Measurements from ENCODE around the gene NPC1. TPM values are rescaled to one million over a fixed set of nuclear protein-coding genes. Genes with fewer than 3 reads are reported as not detected.
A peak's percentile ranks its signal among the peaks of the same experiment; 100 is the strongest.

Gene NPC1
- polyA plus RNA-seq, 1 donor (not counting 4 experiments of a cell fraction or from before 2014, with no cell fraction given), result 49.9 TPM

- FAIRE-seq (no peak), DNase-seq (ENCODE audit: low read depth, low spot score) (no peak)
- TF ChIP-seq EZH2 (IDR thresholded peaks at IDR 0.05; ENCODE audit: low read length) (no peak), CTCF (optimal IDR thresholded peaks at IDR 0.05 in 1 of 3, IDR thresholded peaks at IDR 0.05 in 1 of 3, conservative IDR thresholded peaks at IDR 0.05 in 1 of 3; ENCODE audit: extremely low read depth in 1 of 3, insufficient read depth in 2 of 3, low read length in 3 of 3) (no peak)
- peaks cover 24% of the 10 kb centered on the region for H4K20me1 ChIP-seq (ENCODE audit: control insufficient read depth, extremely low read depth, insufficient read depth, low read length)
- H3K27me3 ChIP-seq (ENCODE audit: control insufficient read depth, extremely low read depth, insufficient read depth, low read length), result no peaks in the 10 kb centered on the region
- peaks cover 75% of the 10 kb centered on the region for H3K79me2 ChIP-seq (ENCODE audit: control insufficient read depth, insufficient read depth, low read length)
- no peak overlapping the region for H3K9ac ChIP-seq (ENCODE audit: control insufficient read depth, extremely low read depth, insufficient read depth, low read length)
- H3K4me1 ChIP-seq (ENCODE audit: control insufficient read depth, extremely low read depth, insufficient read depth, low read length), result peaks cover 34% of the 10 kb centered on the region
- H2AFZ ChIP-seq (ENCODE audit: control insufficient read depth, low read length), result no peak overlapping the region
- H3K4me3 ChIP-seq (ENCODE audit: control insufficient read depth in 2 of 3, extremely low read depth in 1 of 3, insufficient read depth in 2 of 3, low read depth in 1 of 3, low read length in 3 of 3), result no peak overlapping the region
- H3K36me3 ChIP-seq (ENCODE audit: control insufficient read depth in 2 of 2, extremely low read depth in 1 of 2, insufficient read depth in 2 of 2, low read length in 2 of 2), result peaks cover 3 to 16% of the 10 kb centered on the region in 2 experiments
- H3K4me2 ChIP-seq (ENCODE audit: control insufficient read depth, extremely low read depth, insufficient read depth, low read depth, low read length), result peak overlapping the region; percentile 80
- no peaks in the 10 kb centered on the region for H3K9me3 ChIP-seq (ENCODE audit: control insufficient read depth, low read depth, low read length)
- H3K27ac ChIP-seq (ENCODE audit: control insufficient read depth, insufficient read depth, low read length), result no peak overlapping the region
- peaks cover 4% of the 10 kb centered on the region for H3K9me1 ChIP-seq (ENCODE audit: control insufficient read depth, extremely low read depth, insufficient read depth, low read length)
- dilution Hi-C loops (cut with MboI; ENCODE audit: extremely low pct_ligation_motif_present, low sequenced_read_pairs), result no loop called here
Observed at GRCh38 chr18:23583071-23583865, 3.0 kb downstream of the NPC1 start.

- no peaks in the 10 kb centered on the region for H3K9me3 ChIP-seq (ENCODE audit: control insufficient read depth, low read depth, low read length)
- H3K36me3 ChIP-seq (ENCODE audit: control insufficient read depth in 2 of 2, extremely low read depth in 1 of 2, insufficient read depth in 2 of 2, low read length in 2 of 2), result peaks cover 4 to 20% of the 10 kb centered on the region in 2 experiments
- H3K4me1 ChIP-seq (ENCODE audit: control insufficient read depth, extremely low read depth, insufficient read depth, low read length), result peaks cover 30% of the 10 kb centered on the region
- no peaks in the 10 kb centered on the region for H3K27me3 ChIP-seq (ENCODE audit: control insufficient read depth, extremely low read depth, insufficient read depth, low read length)
- DNase-seq (ENCODE audit: low read depth, low spot score), result no peak
- H2AFZ ChIP-seq (ENCODE audit: control insufficient read depth, low read length), result no peak overlapping the region
- H3K9ac ChIP-seq (ENCODE audit: control insufficient read depth, extremely low read depth, insufficient read depth, low read length), result no peak overlapping the region
- H3K4me3 ChIP-seq (ENCODE audit: control insufficient read depth in 2 of 3, extremely low read depth in 1 of 3, insufficient read depth in 2 of 3, low read depth in 1 of 3, low read length in 3 of 3), result no peak overlapping the region
- TF ChIP-seq EZH2 (IDR thresholded peaks at IDR 0.05; ENCODE audit: low read length) (no peak), CTCF (optimal IDR thresholded peaks at IDR 0.05 in 1 of 3, IDR thresholded peaks at IDR 0.05 in 1 of 3, conservative IDR thresholded peaks at IDR 0.05 in 1 of 3; ENCODE audit: extremely low read depth in 1 of 3, insufficient read depth in 2 of 3, low read length in 3 of 3) (no peak)
- no peak overlapping the region for H3K4me2 ChIP-seq (ENCODE audit: control insufficient read depth, extremely low read depth, insufficient read depth, low read depth, low read length)
- no peak overlapping the region for H3K27ac ChIP-seq (ENCODE audit: control insufficient read depth, insufficient read depth, low read length)
- H4K20me1 ChIP-seq (ENCODE audit: control insufficient read depth, extremely low read depth, insufficient read depth, low read length), result peaks cover 24% of the 10 kb centered on the region
- peaks cover 4% of the 10 kb centered on the region for H3K9me1 ChIP-seq (ENCODE audit: control insufficient read depth, extremely low read depth, insufficient read depth, low read length)
- no peak for FAIRE-seq
- dilution Hi-C loops (cut with MboI; ENCODE audit: extremely low pct_ligation_motif_present, low sequenced_read_pairs), result no loop called here
- peaks cover 81% of the 10 kb centered on the region for H3K79me2 ChIP-seq (ENCODE audit: control insufficient read depth, insufficient read depth, low read length)
Observed at GRCh38 chr18:23580677-23581367, 5.5 kb downstream of the NPC1 start.
